Upper lobe of right lung (tissue), 1 donor: Measurements from ENCODE around the gene KCNH8. TPM values are rescaled to one million over a fixed set of nuclear protein-coding genes. Genes with fewer than 3 reads are reported as not detected.

Experiments used
- ATAC-seq: fragments of 200-7000 bp; cut with Tn5 transposase; one replicate; pipeline ENCODE4 v1.9.1; 2020; ENCODE audit warnings: mild to moderate bottlenecking, moderate library complexity
- DNase-seq: peaks from one replicate; pipeline ENCODE4 v3.0.0-alpha.2; 2020
- H3K27ac ChIP-seq: fragments of 200-600 bp; one replicate; pipeline ENCODE4 v1.8.0; 2022
- H3K27me3 ChIP-seq: fragments of 200-600 bp; one replicate; pipeline ENCODE4 v1.8.0; 2022; ENCODE audit warnings: mild to moderate bottlenecking
- H3K36me3 ChIP-seq: fragments of 200-600 bp; one replicate; pipeline ENCODE4 v1.8.0; 2022
- H3K4me1 ChIP-seq: fragments of 200-600 bp; one replicate; pipeline ENCODE4 v1.8.0; 2022
- H3K4me3 ChIP-seq: fragments of 200-600 bp; one replicate; pipeline ENCODE4 v1.8.0; 2022; ENCODE audit warnings: mild to moderate bottlenecking
- H3K9me3 ChIP-seq: fragments of 200-600 bp; one replicate; pipeline ENCODE4 v1.8.0; 2022
- intact Hi-C: fragments of 100-400 bp; cut with DNase I; formaldehyde crosslinking; loops from one replicate; pipeline ENCODE4 v1.11.0; 2022
- total RNA-seq: library from RNA; stranded (reverse); fragmentation: NEBNext Ultra II Directional; extraction: Animal tissue kit (Norgen Biotek cat#: 25700); gene quantifications from one replicate; pipeline ENCODE4 v1.2.1, GENCODE V29; 2021
- TF ChIP-seq, protein P1 (sequence below): fragments of 200-600 bp; IDR thresholded peaks from one replicate; pipeline ENCODE4 v1.8.0; 2022; ENCODE audit warnings: antibody characterized with exemption
- donor health status: DM: no; HTN: yes; CAD: no; lungs with severe emphysema.

Gene KCNH8
- total RNA-seq, 1 donor from 2014 or later = 0.41 TPM

DNA sequence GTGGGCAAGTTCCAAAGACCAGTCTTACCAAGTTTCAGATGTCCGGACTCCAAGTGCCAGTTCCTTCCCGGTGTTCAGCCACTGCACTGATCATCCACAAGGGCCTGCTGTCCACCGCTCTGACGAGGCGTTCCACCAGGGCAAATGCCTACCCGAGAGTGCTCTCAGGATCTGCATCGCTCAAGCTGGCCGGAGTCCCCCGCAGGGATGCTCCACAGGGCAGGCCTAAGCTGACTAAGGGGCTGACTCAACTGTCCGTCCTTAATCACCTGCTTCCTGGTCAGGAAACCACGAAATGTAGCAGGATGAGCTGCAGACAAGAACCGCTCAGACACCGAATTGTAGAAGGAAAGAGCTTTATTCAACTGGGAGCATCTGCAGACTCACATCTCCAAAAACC, 341.6 kb downstream of the KCNH8 start:
- TF ChIP-seq, protein P1, sequence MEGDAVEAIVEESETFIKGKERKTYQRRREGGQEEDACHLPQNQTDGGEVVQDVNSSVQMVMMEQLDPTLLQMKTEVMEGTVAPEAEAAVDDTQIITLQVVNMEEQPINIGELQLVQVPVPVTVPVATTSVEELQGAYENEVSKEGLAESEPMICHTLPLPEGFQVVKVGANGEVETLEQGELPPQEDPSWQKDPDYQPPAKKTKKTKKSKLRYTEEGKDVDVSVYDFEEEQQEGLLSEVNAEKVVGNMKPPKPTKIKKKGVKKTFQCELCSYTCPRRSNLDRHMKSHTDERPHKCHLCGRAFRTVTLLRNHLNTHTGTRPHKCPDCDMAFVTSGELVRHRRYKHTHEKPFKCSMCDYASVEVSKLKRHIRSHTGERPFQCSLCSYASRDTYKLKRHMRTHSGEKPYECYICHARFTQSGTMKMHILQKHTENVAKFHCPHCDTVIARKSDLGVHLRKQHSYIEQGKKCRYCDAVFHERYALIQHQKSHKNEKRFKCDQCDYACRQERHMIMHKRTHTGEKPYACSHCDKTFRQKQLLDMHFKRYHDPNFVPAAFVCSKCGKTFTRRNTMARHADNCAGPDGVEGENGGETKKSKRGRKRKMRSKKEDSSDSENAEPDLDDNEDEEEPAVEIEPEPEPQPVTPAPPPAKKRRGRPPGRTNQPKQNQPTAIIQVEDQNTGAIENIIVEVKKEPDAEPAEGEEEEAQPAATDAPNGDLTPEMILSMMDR = no peak
- Histone ChIP-seq H3K27me3 (no peaks in the 10 kb centered on the region), H3K9me3 (no peaks in the 10 kb centered on the region), H3K27ac (no peak overlapping the region), H3K36me3 (no peaks in the 10 kb centered on the region), H3K4me3 (no peak overlapping the region), H3K4me1 (no peaks in the 10 kb centered on the region)
- DNase-seq (no peak), ATAC-seq (no peak)
- intact Hi-C loops = no loop called here

DNA sequence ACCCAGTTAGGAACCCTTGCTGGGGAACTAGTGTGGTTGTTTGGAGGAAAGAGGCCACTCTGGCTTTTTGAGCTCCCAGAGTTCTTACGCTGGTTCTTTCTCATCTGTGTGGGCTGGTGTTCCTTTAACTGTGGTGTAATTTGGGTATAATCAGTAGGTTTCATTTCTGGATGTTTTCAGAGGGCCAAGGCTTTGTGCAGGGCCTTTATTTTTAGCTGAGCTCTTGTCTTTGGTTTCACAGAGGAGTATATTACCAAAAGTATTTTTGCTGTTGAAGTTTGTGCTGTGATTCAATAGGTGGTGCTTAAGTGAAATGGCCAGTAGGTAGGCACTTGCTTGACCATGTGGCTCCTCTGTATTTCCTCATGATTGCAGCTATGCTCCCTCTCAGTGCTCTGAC, 357.9 kb downstream of the KCNH8 start:
- Histone ChIP-seq H3K36me3 (no peaks in the 10 kb centered on the region), H3K27me3 (no peaks in the 10 kb centered on the region), H3K27ac (no peak overlapping the region), H3K4me1 (no peaks in the 10 kb centered on the region), H3K9me3 (no peaks in the 10 kb centered on the region), H3K4me3 (no peak overlapping the region)
- ATAC-seq = no peak
- intact Hi-C loops = no loop called here
- TF ChIP-seq, protein P1 = no peak
- DNase-seq = no peak

DNA sequence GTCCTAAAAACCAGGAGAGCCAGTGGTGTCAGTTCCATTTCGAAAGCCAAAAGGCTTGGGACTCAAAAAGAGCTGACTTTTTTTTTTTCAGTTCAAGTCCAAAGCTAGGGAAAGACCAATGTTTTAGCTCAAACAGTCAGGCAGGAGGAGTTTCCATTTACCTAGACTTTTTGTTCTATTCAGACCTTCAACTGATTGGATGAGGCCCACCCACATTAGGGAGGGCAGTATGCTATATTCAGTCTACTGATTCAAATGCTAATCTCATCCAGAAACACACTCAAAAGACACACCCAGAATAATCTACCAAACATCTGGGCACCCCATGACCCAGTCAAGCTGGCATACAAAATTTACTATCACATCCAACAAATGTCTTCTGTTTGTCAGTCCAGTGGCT, 374.0 kb downstream of the KCNH8 start:
- intact Hi-C loops = no loop called here

DNA sequence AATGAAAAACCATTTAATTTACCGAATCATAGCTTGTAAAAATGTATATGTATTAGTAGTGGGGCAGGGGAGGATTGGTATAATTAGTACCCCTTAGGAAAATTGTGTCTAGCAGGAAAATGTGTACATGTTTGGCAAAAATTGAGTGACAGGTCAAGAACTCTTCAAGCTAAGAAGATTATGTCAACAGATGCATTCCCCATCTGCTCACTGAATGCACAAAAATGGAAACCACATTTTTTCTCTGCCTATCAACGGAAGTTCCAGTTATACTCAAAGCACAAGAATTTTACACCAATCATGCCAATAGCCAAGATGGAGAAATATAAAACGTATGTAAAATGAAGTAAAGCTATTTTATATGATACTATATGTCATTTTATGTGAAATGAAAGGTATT, 377.8 kb downstream of the KCNH8 start:
- no peaks in the 10 kb centered on the region for H3K36me3 ChIP-seq
- H3K4me3 ChIP-seq = no peak overlapping the region
- H3K9me3 ChIP-seq = no peaks in the 10 kb centered on the region
- intact Hi-C loops = no loop called here
- ATAC-seq (no peak), DNase-seq (no peak)
- H3K27me3 ChIP-seq = no peaks in the 10 kb centered on the region
- TF ChIP-seq, protein P1 = no peak
- no peaks in the 10 kb centered on the region for H3K4me1 ChIP-seq
- no peak overlapping the region for H3K27ac ChIP-seq

More for the DNA sequence above, 374.0 kb downstream of the KCNH8 start:
- Histone ChIP-seq H3K27ac (no peak overlapping the region), H3K4me1 (no peaks in the 10 kb centered on the region), H3K4me3 (no peak overlapping the region), H3K36me3 (no peaks in the 10 kb centered on the region), H3K9me3 (no peaks in the 10 kb centered on the region), H3K27me3 (no peaks in the 10 kb centered on the region)
- TF ChIP-seq, protein P1 = no peak
- no peak for ATAC-seq
- no peak for DNase-seq

DNA sequence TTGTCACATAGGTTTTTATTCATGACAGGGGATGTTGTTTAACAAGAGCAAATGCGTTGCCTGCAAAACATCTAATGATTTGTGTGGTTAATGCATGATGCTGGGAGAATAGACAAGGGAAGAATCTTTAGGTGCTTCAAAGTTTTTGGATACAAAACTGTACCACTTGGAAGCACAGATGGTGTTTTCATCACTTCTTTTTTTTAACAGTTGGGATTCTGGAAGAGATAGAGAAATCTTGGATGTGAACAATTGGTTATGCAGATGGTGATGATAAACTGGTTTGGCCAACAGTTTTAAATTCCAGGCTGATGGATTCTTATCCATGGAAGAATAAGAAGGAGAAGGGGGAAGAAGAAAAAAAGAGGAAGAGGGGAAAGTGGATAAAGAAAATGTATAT, 379.4 kb downstream of the KCNH8 start:
- TF ChIP-seq, protein P1 = no peak

DNA sequence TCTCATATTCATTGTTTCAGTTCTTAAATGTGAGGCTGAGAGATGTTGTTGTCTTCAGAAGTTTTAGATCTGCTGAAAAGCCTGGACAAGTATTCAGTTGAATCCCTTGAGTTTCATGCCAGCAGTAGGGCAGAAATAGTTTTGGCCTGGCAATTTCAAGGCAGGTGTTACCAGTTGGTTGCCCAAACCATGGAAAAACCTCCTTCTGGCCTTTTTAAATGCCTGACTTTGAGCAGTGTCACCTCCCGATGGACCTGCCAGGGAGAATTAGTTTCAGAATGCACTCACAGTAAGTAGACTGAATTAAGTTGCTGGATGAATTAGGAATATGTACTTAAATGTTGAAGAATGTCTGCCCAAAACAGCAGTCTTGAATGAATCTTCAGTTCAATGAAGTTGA, 383.1 kb downstream of the KCNH8 start:
- ATAC-seq = no peak

More for the DNA sequence above, 379.4 kb downstream of the KCNH8 start:
- no peaks in the 10 kb centered on the region for H3K36me3 ChIP-seq
- H3K27ac ChIP-seq = no peak overlapping the region
- intact Hi-C loops = no loop called here
- ATAC-seq (no peak), DNase-seq (no peak)
- H3K4me1 ChIP-seq = no peaks in the 10 kb centered on the region
- H3K4me3 ChIP-seq = no peak overlapping the region
- H3K9me3 ChIP-seq = no peaks in the 10 kb centered on the region
- no peaks in the 10 kb centered on the region for H3K27me3 ChIP-seq

More for the DNA sequence above, 383.1 kb downstream of the KCNH8 start:
- no peak overlapping the region for H3K4me3 ChIP-seq
- intact Hi-C loops = no loop called here
- no peaks in the 10 kb centered on the region for H3K27me3 ChIP-seq
- H3K4me1 ChIP-seq = no peaks in the 10 kb centered on the region
- no peaks in the 10 kb centered on the region for H3K9me3 ChIP-seq
- no peaks in the 10 kb centered on the region for H3K36me3 ChIP-seq
- DNase-seq = no peak
- H3K27ac ChIP-seq = no peak overlapping the region
- TF ChIP-seq, protein P1 = no peak
